ENCODE data around the gene MAP6. TPM values are rescaled to one million over a fixed set of nuclear protein-coding genes. Genes with fewer than 3 reads are reported as not detected.
A peak's percentile ranks its signal among the peaks of the same experiment; 100 is the strongest.

The MAP6 gene
- total and polyA plus RNA-seq, 2 of the 13 experiments (the other 11 are each of a cell fraction or from before 2014, with no cell fraction given), result 0.04 TPM; not detected in 1

DNA sequence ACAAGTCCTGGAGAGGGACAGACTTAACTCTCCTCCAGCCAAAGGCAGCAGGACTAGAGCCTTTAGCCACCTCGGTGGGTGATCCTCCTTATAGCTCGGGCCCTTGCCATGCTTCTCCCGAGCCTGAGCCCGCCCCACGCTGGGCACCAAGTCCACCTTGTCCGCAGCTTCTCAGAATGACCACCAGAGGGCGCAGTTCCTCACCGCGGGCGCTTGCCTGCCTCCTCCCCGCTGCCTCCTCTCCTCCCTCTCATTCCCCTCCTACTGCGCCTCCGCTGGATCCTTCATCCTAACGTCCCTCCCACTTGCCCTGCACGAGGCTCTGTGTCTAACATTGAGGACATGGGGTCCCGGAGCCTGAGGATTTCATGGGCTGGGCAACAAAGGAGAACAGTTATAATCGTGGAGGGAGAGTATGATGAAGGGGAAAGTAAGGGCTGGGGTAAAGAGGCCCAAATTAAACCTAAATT, 37.5 kb upstream of the MAP6 start (continued):
- TF ChIP-seq, protein P1, sequence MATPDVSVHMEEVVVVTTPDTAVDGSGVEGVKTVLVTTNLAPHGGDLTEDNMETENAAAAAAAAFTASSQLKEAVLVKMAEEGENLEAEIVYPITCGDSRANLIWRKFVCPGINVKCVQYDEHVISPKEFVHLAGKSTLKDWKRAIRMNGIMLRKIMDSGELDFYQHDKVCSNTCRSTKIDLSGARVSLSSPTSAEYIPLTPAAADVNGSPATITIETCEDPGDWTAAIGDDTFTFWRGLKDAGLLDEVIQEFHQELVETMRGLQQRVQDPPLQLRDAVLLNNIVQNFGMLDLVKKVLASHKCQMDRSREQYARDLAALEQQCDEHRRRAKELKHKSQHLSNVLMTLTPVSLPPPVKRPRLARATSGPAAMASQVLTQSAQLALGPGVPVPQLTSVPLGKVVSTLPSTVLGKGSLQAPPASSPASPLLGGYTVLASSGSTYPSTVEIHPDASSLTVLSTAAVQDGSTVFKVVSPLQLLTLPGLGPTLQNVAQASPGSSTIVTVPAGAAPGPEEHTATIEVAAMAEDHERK (CRISPR knock-in tag; IDR thresholded peaks at IDR 0.05; ENCODE audit: low read depth), result no peak
- no peak for TF ChIP-seq ZNF460 (CRISPR knock-in tag; IDR thresholded peaks at IDR 0.05; ENCODE audit: borderline replicate concordance)
- no peak for TF ChIP-seq ZNF251 (CRISPR knock-in tag; IDR thresholded peaks at IDR 0.05)
- TF ChIP-seq, protein P2, sequence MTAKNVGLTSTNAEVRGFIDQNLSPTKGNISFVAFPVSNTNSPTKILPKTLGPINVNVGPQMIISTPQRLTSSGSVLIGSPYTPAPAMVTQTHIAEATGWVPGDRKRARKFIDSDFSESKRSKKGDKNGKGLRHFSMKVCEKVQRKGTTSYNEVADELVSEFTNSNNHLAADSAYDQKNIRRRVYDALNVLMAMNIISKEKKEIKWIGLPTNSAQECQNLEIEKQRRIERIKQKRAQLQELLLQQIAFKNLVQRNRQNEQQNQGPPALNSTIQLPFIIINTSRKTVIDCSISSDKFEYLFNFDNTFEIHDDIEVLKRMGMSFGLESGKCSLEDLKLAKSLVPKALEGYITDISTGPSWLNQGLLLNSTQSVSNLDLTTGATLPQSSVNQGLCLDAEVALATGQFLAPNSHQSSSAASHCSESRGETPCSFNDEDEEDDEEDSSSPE (CRISPR knock-in tag; IDR thresholded peaks at IDR 0.05), result peak; percentile 57
- no peak for TF ChIP-seq JARID2 (CRISPR knock-in tag; IDR thresholded peaks at IDR 0.05; ENCODE audit: insufficient replicate concordance)
- TF ChIP-seq RBM39 (IDR thresholded peaks at IDR 0.05; ENCODE audit: low read depth, low read length, poor library complexity, severe bottlenecking), result no peak
- no peak for TF ChIP-seq PHB2 (IDR thresholded peaks at IDR 0.05; ENCODE audit: partially characterized antibody)
- TF ChIP-seq ZNF746 (CRISPR knock-in tag; IDR thresholded peaks at IDR 0.05), result no peak
- TF ChIP-seq XRCC5 (optimal IDR thresholded peaks at IDR 0.05; ENCODE audit: low read length), result peak; percentile 78
- TF ChIP-seq MAFF (IDR thresholded peaks at IDR 0.05; ENCODE audit: low read depth, low read length), result no peak
- no peak for TF ChIP-seq TARDBP (CRISPR knock-in tag; IDR thresholded peaks at IDR 0.05)
- no peak for TF ChIP-seq ZNF326 (CRISPR knock-in tag; IDR thresholded peaks at IDR 0.05; ENCODE audit: borderline replicate concordance)
- no peak for TF ChIP-seq TOPORS (CRISPR knock-in tag; IDR thresholded peaks at IDR 0.05)
- no peak for TF ChIP-seq FOXJ3 (CRISPR knock-in tag; IDR thresholded peaks at IDR 0.05; ENCODE audit: borderline replicate concordance)
- no peak for TF ChIP-seq ZNF235 (CRISPR knock-in tag; IDR thresholded peaks at IDR 0.05; ENCODE audit: borderline replicate concordance)
- TF ChIP-seq KAT2B (IDR thresholded peaks at IDR 0.05; ENCODE audit: borderline replicate concordance, low read depth, low read length), result no peak
- TF ChIP-seq MBD4 (IDR thresholded peaks at IDR 0.05; ENCODE audit: borderline replicate concordance, low read length), result no peak
- TF ChIP-seq ZNF225 (CRISPR knock-in tag; IDR thresholded peaks at IDR 0.05), result no peak
- TF ChIP-seq BORCS8-MEF2B (CRISPR knock-in tag; IDR thresholded peaks at IDR 0.05), result 0 out of 2 replicates have a peak, but pooled peaks have one; percentile 22
- TF ChIP-seq, protein P3, sequence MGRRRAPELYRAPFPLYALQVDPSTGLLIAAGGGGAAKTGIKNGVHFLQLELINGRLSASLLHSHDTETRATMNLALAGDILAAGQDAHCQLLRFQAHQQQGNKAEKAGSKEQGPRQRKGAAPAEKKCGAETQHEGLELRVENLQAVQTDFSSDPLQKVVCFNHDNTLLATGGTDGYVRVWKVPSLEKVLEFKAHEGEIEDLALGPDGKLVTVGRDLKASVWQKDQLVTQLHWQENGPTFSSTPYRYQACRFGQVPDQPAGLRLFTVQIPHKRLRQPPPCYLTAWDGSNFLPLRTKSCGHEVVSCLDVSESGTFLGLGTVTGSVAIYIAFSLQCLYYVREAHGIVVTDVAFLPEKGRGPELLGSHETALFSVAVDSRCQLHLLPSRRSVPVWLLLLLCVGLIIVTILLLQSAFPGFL (CRISPR knock-in tag; IDR thresholded peaks at IDR 0.05), result no peak
- TF ChIP-seq, protein P4, sequence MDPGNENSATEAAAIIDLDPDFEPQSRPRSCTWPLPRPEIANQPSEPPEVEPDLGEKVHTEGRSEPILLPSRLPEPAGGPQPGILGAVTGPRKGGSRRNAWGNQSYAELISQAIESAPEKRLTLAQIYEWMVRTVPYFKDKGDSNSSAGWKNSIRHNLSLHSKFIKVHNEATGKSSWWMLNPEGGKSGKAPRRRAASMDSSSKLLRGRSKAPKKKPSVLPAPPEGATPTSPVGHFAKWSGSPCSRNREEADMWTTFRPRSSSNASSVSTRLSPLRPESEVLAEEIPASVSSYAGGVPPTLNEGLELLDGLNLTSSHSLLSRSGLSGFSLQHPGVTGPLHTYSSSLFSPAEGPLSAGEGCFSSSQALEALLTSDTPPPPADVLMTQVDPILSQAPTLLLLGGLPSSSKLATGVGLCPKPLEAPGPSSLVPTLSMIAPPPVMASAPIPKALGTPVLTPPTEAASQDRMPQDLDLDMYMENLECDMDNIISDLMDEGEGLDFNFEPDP (CRISPR knock-in tag; conservative IDR thresholded peaks at IDR 0.05), result no peak
- no peak for TF ChIP-seq SOX13 (IDR thresholded peaks at IDR 0.05)
- peak in 1 of 2 experiments; percentile 14; a peak in 1 of 4 replicates for TF ChIP-seq SOX13 (CRISPR knock-in tag; conservative IDR thresholded peaks at IDR 0.05 in 1 of 2, IDR thresholded peaks at IDR 0.05 in 1 of 2)
